A673 (cell line): ENCODE results near the gene GALNTL6. TPM values are rescaled to one million over a fixed set of nuclear protein-coding genes. Genes with fewer than 3 reads are reported as not detected.

Experiments used
- BruUV-seq: library from RNA; stranded (reverse); fragments of 400-500 nt; replicated peaks from 2 replicates; lab custom pipeline; 2021; lab: Mats Ljungman, UMichigan
- CTCF ChIA-PET: fragments of 300-600 bp; sonication (Branson Sonifier 250); formaldehyde crosslinking; loops from one replicate; lab custom pipeline; 2022; ENCODE audit warnings: antibody characterized with exemption; lab: Charles Lee
- POLR2A ChIA-PET: fragments of 300-600 bp; sonication (Branson Sonifier 250); formaldehyde crosslinking; loops from one replicate; lab custom pipeline; 2022; ENCODE audit warnings: antibody characterized with exemption; ENCODE audit not compliant: low non-redundant PET; lab: Charles Lee
- DNase-seq: peaks from one replicate; pipeline ENCODE4 v3.0.0-alpha.2; 2015; ENCODE audit warnings: low spot score
- H3K27ac ChIP-seq: fragments of 200-600 bp; sonication (generic); 2 replicates; pipeline ENCODE4 v1.5.1; 2016; ENCODE audit warnings: mixed run types, low read depth, mild to moderate bottlenecking, mixed read lengths, antibody characterized with exemption, low read length; ENCODE audit not compliant: poor library complexity, severe bottlenecking
- H3K27me3 ChIP-seq: fragments of 200-600 bp; sonication (generic); replicated peaks from 2 replicates; pipeline ENCODE4 v1.6.1; 2017; ENCODE audit warnings: mixed run types, low read depth, mild to moderate bottlenecking, mixed read lengths, antibody characterized with exemption, low read length; ENCODE audit not compliant: insufficient read depth, poor library complexity
- H3K36me3 ChIP-seq: fragments of 200-600 bp; sonication (generic); 2 replicates; pipeline ENCODE4 v1.6.1; 2016; ENCODE audit warnings: mixed run types, mild to moderate bottlenecking, mixed read lengths, antibody characterized with exemption, low read length; ENCODE audit not compliant: insufficient read depth, poor library complexity, severe bottlenecking
- H3K4me1 ChIP-seq: fragments of 200-600 bp; sonication (generic); 2 replicates; pipeline ENCODE4 v1.6.1; 2017; ENCODE audit warnings: mixed run types, mild to moderate bottlenecking, mixed read lengths, antibody characterized with exemption, low read length; ENCODE audit not compliant: insufficient read depth, poor library complexity, severe bottlenecking
- H3K4me3 ChIP-seq: fragments of 200-600 bp; sonication (generic); 2 replicates; pipeline ENCODE4 v1.5.1; 2016; ENCODE audit warnings: low read depth, mixed run types, mild to moderate bottlenecking, mixed read lengths, low read length; ENCODE audit not compliant: poor library complexity, severe bottlenecking
- H3K9me3 ChIP-seq: fragments of 200-600 bp; sonication (generic); 2 replicates; pipeline ENCODE4 v1.6.1; 2016; ENCODE audit warnings: mixed run types, low read depth, mild to moderate bottlenecking, mixed read lengths, antibody characterized with exemption, low read length; ENCODE audit not compliant: poor library complexity, severe bottlenecking
- CTCF ChIP-seq: fragments of 300-800, 200-600 bp; sonication (generic); conservative IDR thresholded peaks from 2 replicates; pipeline ENCODE4 v1.5.1; 2017; ENCODE audit warnings: low read depth, mild to moderate bottlenecking, antibody characterized with exemption, low read length, moderate library complexity, mixed read lengths
- EZH2 ChIP-seq: fragments of 200-600 bp; sonication (generic); IDR thresholded peaks from 2 replicates; pipeline ENCODE4 v1.6.1; 2017; ENCODE audit warnings: borderline replicate concordance, low read depth, mild to moderate bottlenecking, mixed read lengths, antibody characterized with exemption, low read length; ENCODE audit not compliant: poor library complexity, severe bottlenecking
- intact Hi-C: fragments of 100-400 bp; cut with micrococcal nuclease; formaldehyde crosslinking; loops from one replicate; pipeline ENCODE4 v1.10.0; 2022; ENCODE audit not compliant: unreplicated experiment
- total RNA-seq: library from RNA; stranded (reverse); gene quantifications from 2 replicates; pipeline ENCODE4 v1.2.3, GENCODE V29; 2021

Gene GALNTL6
- total RNA-seq, 1 experiment from 2014 or later = 0.30 TPM

- no peak overlapping the region for H3K4me3 ChIP-seq
- ChIA-PET CTCF (no interaction called here), POLR2A (no interaction called here)
- TF ChIP-seq EZH2 (no peak), CTCF (no peak)
- no peaks in the 10 kb centered on the region for H3K9me3 ChIP-seq
- intact Hi-C loops = no loop called here
- no peaks in the 10 kb centered on the region for H3K36me3 ChIP-seq
- no peaks in the 10 kb centered on the region for H3K27me3 ChIP-seq
- DNase-seq = no peak
- no peaks in the 10 kb centered on the region for H3K4me1 ChIP-seq
- no TSS peak for BruUV-seq
- no peak overlapping the region for H3K27ac ChIP-seq
Observed at GRCh38 chr4:172818901-172819300, 1005.7 kb downstream of the GALNTL6 start.

GRCh38 chr4:172819353-172819752 is 1006.1 kb downstream of the GALNTL6 start:
- Histone ChIP-seq H3K27me3 (no peaks in the 10 kb centered on the region), H3K27ac (no peak overlapping the region), H3K4me3 (no peak overlapping the region), H3K9me3 (no peaks in the 10 kb centered on the region), H3K4me1 (no peaks in the 10 kb centered on the region), H3K36me3 (no peaks in the 10 kb centered on the region)
- no peak for TF ChIP-seq CTCF
- TF ChIP-seq EZH2 = no peak
- no TSS peak for BruUV-seq
- DNase-seq = no peak
- ChIA-PET POLR2A (no interaction called here), CTCF (no interaction called here)
- intact Hi-C loops = no loop called here

- BruUV-seq = no TSS peak
- H3K9me3 ChIP-seq = no peaks in the 10 kb centered on the region
- no peak overlapping the region for H3K4me3 ChIP-seq
- intact Hi-C loops = loop anchor here (10.0 kb wide), 1 partner anchor 588 kb away; no protein-coding TSS in a partner anchor
- TF ChIP-seq EZH2 (no peak), CTCF (no peak)
- H3K27ac ChIP-seq = no peak overlapping the region
- no peaks in the 10 kb centered on the region for H3K36me3 ChIP-seq
- no peaks in the 10 kb centered on the region for H3K27me3 ChIP-seq
- CTCF ChIA-PET = no interaction called here
- POLR2A ChIA-PET = no interaction called here
- DNase-seq = no peak
- H3K4me1 ChIP-seq = no peaks in the 10 kb centered on the region
Observed at GRCh38 chr4:172822331-172822730, 1009.1 kb downstream of the GALNTL6 start.
